Gastroesophageal sphincter (tissue), 4 donors: ENCODE measurements around the gene MAPK8IP2. TPM values are rescaled to one million over a fixed set of nuclear protein-coding genes. Genes with fewer than 3 reads are reported as not detected.

ENCODE experiments used
- ATAC-seq: fragments of 150-250 bp; one replicate; pipeline ENCODE4 v1.9.1; 2016; ENCODE audit warnings: mild to moderate bottlenecking, moderate library complexity
- H3K27ac ChIP-seq, 4 donors: fragments of 200-600 bp; sonication (generic) in 3 of 4; 1 replicate in 3 of 4; 2 replicates in 1 of 4; pipeline ENCODE4 v1.5.1; 2016 to 2019
- H3K27me3 ChIP-seq: fragments of 200-600 bp; sonication (generic); one replicate; pipeline ENCODE4 v1.5.1; 2019
- H3K36me3 ChIP-seq, 2 donors: fragments of 200-600 bp; sonication (generic); one replicate each; pipeline ENCODE4 v1.5.1; 2019; ENCODE audit warnings: control low read depth in 1 of 2
- H3K4me1 ChIP-seq, 3 donors: fragments of 200-600 bp; sonication (generic); 1 replicate in 2 of 3; 2 replicates in 1 of 3; pipeline ENCODE4 v1.5.1; 2016 to 2019; ENCODE audit warnings: control low read depth in 2 of 3
- H3K4me3 ChIP-seq, 2 donors: fragments of 200-600 bp; sonication (generic); one replicate each; pipeline ENCODE4 v1.5.1; 2019; ENCODE audit warnings: mild to moderate bottlenecking in 1 of 2, moderate library complexity in 1 of 2
- H3K9me3 ChIP-seq, 3 donors: fragments of 200-600 bp; sonication (generic); one replicate each; pipeline ENCODE4 v1.5.1; 2017 to 2019; ENCODE audit warnings: control low read depth in 2 of 3
- CTCF ChIP-seq, 4 experiments: fragments of 200-600 bp in 2 of 4; fragments of 450-650 bp in 2 of 4; sonication (generic) in 1 of 4; IDR thresholded peaks; one replicate each; pipeline ENCODE4 v1.5.1; 2017 to 2019; ENCODE audit warnings: antibody characterized with exemption in 4 of 4, mild to moderate bottlenecking in 2 of 4, moderate library complexity in 2 of 4
- EP300 ChIP-seq: sonication (generic); formaldehyde crosslinking; IDR thresholded peaks from one replicate; pipeline ENCODE4 v1.6.1; 2017; ENCODE audit warnings: antibody characterized with exemption, mild to moderate bottlenecking
- POLR2A ChIP-seq, 2 donors: fragments of 450-650 bp; IDR thresholded peaks; one replicate each; pipeline ENCODE4 v1.6.1; 2017; ENCODE audit warnings: antibody characterized with exemption in 2 of 2, mild to moderate bottlenecking in 2 of 2, moderate library complexity in 1 of 2
- POLR2AphosphoS5 ChIP-seq: sonication (generic); formaldehyde crosslinking; IDR thresholded peaks from one replicate; pipeline ENCODE4 v1.6.1; 2017; ENCODE audit warnings: antibody characterized with exemption
- WGBS, 2 donors: methylation state at CpG; one replicate each; pipeline ENCODE4 v1.1.5; 2018; ENCODE audit warnings: low coverage in 1 of 2; 5-methylcytosine and 5-hydroxymethylcytosine counted together
- total RNA-seq, 4 donors: library from RNA; depleted of rRNA; stranded (reverse); fragments of >200 nt; gene quantifications; one replicate each; pipeline ENCODE4 v1.1.0, GENCODE V29; 2016

Gene MAPK8IP2
- total RNA-seq, 4 donors from 2014 or later: 0.93 to 3.7 (median 2.3) TPM

- Histone ChIP-seq H3K27me3 (no peaks in the 10 kb centered on the region), H3K36me3 (no peaks in the 10 kb centered on the region), H3K4me3 (no peak overlapping the region), H3K9me3 (no peaks in the 10 kb centered on the region), H3K27ac (no peak overlapping the region), H3K4me1 (peaks cover 0 to 21% (median 14%) of the 10 kb centered on the region in 3 donors)
- 64% methylated on average over 3 of the region's 8 CpGs; no CpG with 5 or more reads in 1 of the 2 donors for WGBS, 2 donors
- no peak for ATAC-seq
- no peak for TF ChIP-seq POLR2A (IDR thresholded peaks at IDR 0.05)
- TF ChIP-seq EP300: no peak
- TF ChIP-seq CTCF (IDR thresholded peaks at IDR 0.05): no peak
- no peak for TF ChIP-seq POLR2AphosphoS5
These were observed 14.8 kb upstream of the MAPK8IP2 start for GRCh38 chr22:50585781-50586180.

GRCh38 chr22:50586416-50586815 lies 14.2 kb upstream of the MAPK8IP2 start:
- no peak for ATAC-seq
- WGBS, 2 donors: 57 to 70% methylated on average over 1 to 5 of the region's 5 CpGs
- H3K9me3 ChIP-seq: no peaks in the 10 kb centered on the region

GRCh38 chr22:50587407-50587806 lies 13.2 kb upstream of the MAPK8IP2 start:
- TF ChIP-seq POLR2A (IDR thresholded peaks at IDR 0.05) (no peak), CTCF (IDR thresholded peaks at IDR 0.05) (no peak), POLR2AphosphoS5 (no peak)
- no peak overlapping the region for H3K4me3 ChIP-seq
- WGBS, 2 donors: 78% methylated on average over 4 of the region's 5 CpGs; no CpG with 5 or more reads in 1 of the 2 donors
- no peak overlapping the region for H3K27ac ChIP-seq
- no peaks in the 10 kb centered on the region for H3K36me3 ChIP-seq
- peaks cover 0 to 9% (median 7%) of the 10 kb centered on the region in 3 donors for H3K4me1 ChIP-seq
- ATAC-seq: no peak
- no peaks in the 10 kb centered on the region for H3K9me3 ChIP-seq
- no peaks in the 10 kb centered on the region for H3K27me3 ChIP-seq

More at GRCh38 chr22:50586416-50586815, 14.2 kb upstream of the MAPK8IP2 start:
- Histone ChIP-seq H3K36me3 (no peaks in the 10 kb centered on the region), H3K27ac (no peak overlapping the region), H3K27me3 (no peaks in the 10 kb centered on the region), H3K4me1 (peaks cover 0 to 16% (median 12%) of the 10 kb centered on the region in 3 donors), H3K4me3 (no peak overlapping the region)
- no peak for TF ChIP-seq POLR2AphosphoS5
- no peak for TF ChIP-seq EP300
- TF ChIP-seq CTCF (IDR thresholded peaks at IDR 0.05): no peak

GRCh38 chr22:50595189-50595588 lies 5.4 kb upstream of the MAPK8IP2 start:
- Histone ChIP-seq H3K9me3 (no peaks in the 10 kb centered on the region), H3K4me3 (no peak overlapping the region), H3K36me3 (peaks cover 0 to 7% of the 10 kb centered on the region in 2 donors), H3K27ac (no peak overlapping the region), H3K4me1 (peaks cover 0 to 6% (median 3%) of the 10 kb centered on the region in 3 donors), H3K27me3 (peaks cover 27% of the 10 kb centered on the region)
- no peak for TF ChIP-seq CTCF (IDR thresholded peaks at IDR 0.05)
- TF ChIP-seq EP300: no peak
- no peak for TF ChIP-seq POLR2AphosphoS5
- no peak for TF ChIP-seq POLR2A (IDR thresholded peaks at IDR 0.05)
- WGBS, 2 donors: 81 to 83% methylated on average over 3 of the region's 3 CpGs
- no peak for ATAC-seq

GRCh38 chr22:50597097-50597496 lies 3.5 kb upstream of the MAPK8IP2 start:
- H3K4me3 ChIP-seq: no peak overlapping the region

More at GRCh38 chr22:50597097-50597496, 3.5 kb upstream of the MAPK8IP2 start:
- 90 to 94% methylated on average over 2 to 3 of the region's 5 CpGs for WGBS, 2 donors
- Histone ChIP-seq H3K27me3 (peaks cover 46% of the 10 kb centered on the region), H3K27ac (no peak overlapping the region), H3K9me3 (no peaks in the 10 kb centered on the region), H3K4me1 (peaks cover 0 to 19% (median 3%) of the 10 kb centered on the region in 3 donors), H3K36me3 (peaks cover 0 to 7% of the 10 kb centered on the region in 2 donors)
- ATAC-seq: no peak
- TF ChIP-seq CTCF (IDR thresholded peaks at IDR 0.05): no peak
- no peak for TF ChIP-seq POLR2A (IDR thresholded peaks at IDR 0.05)
- no peak for TF ChIP-seq POLR2AphosphoS5
- no peak for TF ChIP-seq EP300
